ENCODE measurements around the gene SLC6A1. TPM values are rescaled to one million over a fixed set of nuclear protein-coding genes. Genes with fewer than 3 reads are reported as not detected.

Gene SLC6A1
- total RNA-seq, 1 experiment from 2014 or later = not detected

- CTCF ChIA-PET = interaction anchor here (1.3 kb wide), 1 partner anchor 109 kb away, joined by 15 read pairs; no protein-coding TSS in a partner anchor
- Histone ChIP-seq H3K36me3 (ENCODE audit: insufficient read depth, low read length, poor library complexity, severe bottlenecking) (no peaks in the 10 kb centered on the region), H3K4me3 (ENCODE audit: low read depth, low read length, poor library complexity, severe bottlenecking) (no peak overlapping the region), H3K9me3 (ENCODE audit: low read depth, low read length, poor library complexity, severe bottlenecking) (no peaks in the 10 kb centered on the region), H3K27ac (ENCODE audit: low read depth, low read length, poor library complexity, severe bottlenecking) (no peak overlapping the region), H3K27me3 (replicated peaks; ENCODE audit: insufficient read depth, low read depth, low read length, poor library complexity) (no peaks in the 10 kb centered on the region), H3K4me1 (ENCODE audit: insufficient read depth, low read length, poor library complexity, severe bottlenecking) (no peaks in the 10 kb centered on the region)
- no peak for TF ChIP-seq EZH2 (IDR thresholded peaks at IDR 0.05; ENCODE audit: borderline replicate concordance, low read depth, low read length, poor library complexity, severe bottlenecking)
- peak; percentile 69 for TF ChIP-seq CTCF (conservative IDR thresholded peaks at IDR 0.05; ENCODE audit: low read depth, low read length)
- intact Hi-C loops (cut with micrococcal nuclease; ENCODE audit: unreplicated experiment) = loop anchor here (1.0 kb wide), 1 partner anchor 109 kb away; no protein-coding TSS in a partner anchor
- no TSS peak for BruUV-seq (replicated peaks)
- POLR2A ChIA-PET (ENCODE audit: low non-redundant PET) = no interaction called here
- DNase-seq (ENCODE audit: low spot score) = peak; percentile 69
Observed at GRCh38 chr3:10950476-10951294, 41.9 kb upstream of the SLC6A1 start.

GRCh38 chr3:10951295-10951926 is 41.1 kb upstream of the SLC6A1 start:
- Histone ChIP-seq H3K4me3 (ENCODE audit: low read depth, low read length, poor library complexity, severe bottlenecking) (no peak overlapping the region), H3K9me3 (ENCODE audit: low read depth, low read length, poor library complexity, severe bottlenecking) (no peaks in the 10 kb centered on the region), H3K27ac (ENCODE audit: low read depth, low read length, poor library complexity, severe bottlenecking) (no peak overlapping the region), H3K27me3 (replicated peaks; ENCODE audit: insufficient read depth, low read depth, low read length, poor library complexity) (no peaks in the 10 kb centered on the region), H3K4me1 (ENCODE audit: insufficient read depth, low read length, poor library complexity, severe bottlenecking) (no peaks in the 10 kb centered on the region), H3K36me3 (ENCODE audit: insufficient read depth, low read length, poor library complexity, severe bottlenecking) (no peaks in the 10 kb centered on the region)
- no peak for DNase-seq (ENCODE audit: low spot score)
- no TSS peak for BruUV-seq (replicated peaks)
- intact Hi-C loops (cut with micrococcal nuclease; ENCODE audit: unreplicated experiment) = no loop called here
- ChIA-PET CTCF (interaction anchor here (1.3 kb wide), 1 partner anchor 109 kb away, joined by 15 read pairs; no protein-coding TSS in a partner anchor), POLR2A (ENCODE audit: low non-redundant PET) (no interaction called here)
- TF ChIP-seq CTCF (conservative IDR thresholded peaks at IDR 0.05; ENCODE audit: low read depth, low read length) = no peak

- H3K27me3 ChIP-seq (replicated peaks; ENCODE audit: insufficient read depth, low read depth, low read length, poor library complexity) = no peaks in the 10 kb centered on the region
- no peaks in the 10 kb centered on the region for H3K9me3 ChIP-seq (ENCODE audit: low read depth, low read length, poor library complexity, severe bottlenecking)
- intact Hi-C loops (cut with micrococcal nuclease; ENCODE audit: unreplicated experiment) = no loop called here
- no peak for DNase-seq (ENCODE audit: low spot score)
- H3K27ac ChIP-seq (ENCODE audit: low read depth, low read length, poor library complexity, severe bottlenecking) = no peak overlapping the region
- no peaks in the 10 kb centered on the region for H3K4me1 ChIP-seq (ENCODE audit: insufficient read depth, low read length, poor library complexity, severe bottlenecking)
- TF ChIP-seq CTCF (conservative IDR thresholded peaks at IDR 0.05; ENCODE audit: low read depth, low read length) = no peak
- no TSS peak for BruUV-seq (replicated peaks)
- no peaks in the 10 kb centered on the region for H3K36me3 ChIP-seq (ENCODE audit: insufficient read depth, low read length, poor library complexity, severe bottlenecking)
- ChIA-PET POLR2A (ENCODE audit: low non-redundant PET) (no interaction called here), CTCF (no interaction called here)
- no peak overlapping the region for H3K4me3 ChIP-seq (ENCODE audit: low read depth, low read length, poor library complexity, severe bottlenecking)
Observed at GRCh38 chr3:10952525-10952924, 40.0 kb upstream of the SLC6A1 start.
